HG03460 (cell line): Measurements from ENCODE around the gene PCDH17.

ENCODE experiments used
- ATAC-seq: cut with Tn5 transposase; IDR thresholded peaks from one replicate; pipeline ENCODE4 v1.9.1; 2021; ENCODE audit not compliant: unreplicated experiment

PCDH17 gene

GRCh38 chr13:57631596-57632275, at the start of gene PCDH17:
TSS of gene PCDH17 (plus strand) at chr13:57631744. CDS start at chr13:57632547, 803 bp downstream.
- ATAC-seq: no peak

- no peak for ATAC-seq
Observed at GRCh38 chr13:57582032-57582431, 49.5 kb upstream of the PCDH17 start.

GRCh38 chr13:57583529-57583928, 48.0 kb upstream of the PCDH17 start:
- no peak for ATAC-seq

- ATAC-seq: no peak
Observed at GRCh38 chr13:57588639-57589038, 42.9 kb upstream of the PCDH17 start.

GRCh38 chr13:57595775-57596174, 35.8 kb upstream of the PCDH17 start:
- ATAC-seq: no peak

GRCh38 chr13:57601536-57601935, 30.0 kb upstream of the PCDH17 start:
- ATAC-seq: no peak

- no peak for ATAC-seq
Observed at GRCh38 chr13:57604442-57604841, 27.1 kb upstream of the PCDH17 start.

- ATAC-seq: no peak
Observed at GRCh38 chr13:57611969-57612368, 19.6 kb upstream of the PCDH17 start.

GRCh38 chr13:57612568-57612967, 19.0 kb upstream of the PCDH17 start:
- no peak for ATAC-seq

GRCh38 chr13:57624565-57625435, 6.7 kb upstream of the PCDH17 start:
- peak; percentile 48 for ATAC-seq

GRCh38 chr13:57627663-57628062, 3.9 kb upstream of the PCDH17 start:
- no peak for ATAC-seq

- ATAC-seq: no peak
Observed at GRCh38 chr13:57629391-57629804, 2.1 kb upstream of the PCDH17 start.

- peak; percentile 41 for ATAC-seq
Observed at GRCh38 chr13:57629821-57630235, 1.7 kb upstream of the PCDH17 start.

GRCh38 chr13:57630661-57631595, 616 bp upstream of the PCDH17 start:
- no peak for ATAC-seq

- no peak for ATAC-seq
Observed at GRCh38 chr13:57632276-57633140, 964 bp downstream of the PCDH17 start.

GRCh38 chr13:57633141-57633949, 1.8 kb downstream of the PCDH17 start:
- ATAC-seq: no peak

- no peak for ATAC-seq
Observed at GRCh38 chr13:57633950-57634838, 2.6 kb downstream of the PCDH17 start.

- ATAC-seq: no peak
Observed at GRCh38 chr13:57634839-57635165, 3.3 kb downstream of the PCDH17 start.
